Measurements from ENCODE around the gene RBM10. TPM values are rescaled to one million over a fixed set of nuclear protein-coding genes. Genes with fewer than 3 reads are reported as not detected.

Gene RBM10
- total RNA-seq, 1 donor from 2014 or later: 34.5 TPM

GRCh38 chrX:47178337-47178736, 33.3 kb downstream of the RBM10 start:
- no peak for DNase-seq (ENCODE audit: low read depth)
- H3K4me3 ChIP-seq (ENCODE audit: low read depth, low read length): no peak overlapping the region
- H3K27me3 ChIP-seq (ENCODE audit: control insufficient read depth, insufficient read depth, low read length): peaks cover 2% of the 10 kb centered on the region
- no peak for TF ChIP-seq CTCF (IDR thresholded peaks at IDR 0.05; ENCODE audit: insufficient read depth, low read length, poor library complexity, severe bottlenecking)
- H3K36me3 ChIP-seq (ENCODE audit: control insufficient read depth, insufficient read depth, low read length): no peaks in the 10 kb centered on the region

GRCh38 chrX:47179221-47179927, 34.4 kb downstream of the RBM10 start:
- DNase-seq (ENCODE audit: low read depth): no peak
- peaks cover 2% of the 10 kb centered on the region for H3K27me3 ChIP-seq (ENCODE audit: control insufficient read depth, insufficient read depth, low read length)
- no peak for TF ChIP-seq CTCF (IDR thresholded peaks at IDR 0.05; ENCODE audit: insufficient read depth, low read length, poor library complexity, severe bottlenecking)
- no peak overlapping the region for H3K4me3 ChIP-seq (ENCODE audit: low read depth, low read length)
- no peaks in the 10 kb centered on the region for H3K36me3 ChIP-seq (ENCODE audit: control insufficient read depth, insufficient read depth, low read length)

GRCh38 chrX:47179928-47180255, 34.9 kb downstream of the RBM10 start:
- Histone ChIP-seq H3K4me3 (ENCODE audit: low read depth, low read length) (no peak overlapping the region), H3K36me3 (ENCODE audit: control insufficient read depth, insufficient read depth, low read length) (no peaks in the 10 kb centered on the region), H3K27me3 (ENCODE audit: control insufficient read depth, insufficient read depth, low read length) (peaks cover 2% of the 10 kb centered on the region)
- DNase-seq (ENCODE audit: low read depth): no peak
- no peak for TF ChIP-seq CTCF (IDR thresholded peaks at IDR 0.05; ENCODE audit: insufficient read depth, low read length, poor library complexity, severe bottlenecking)

- no peak for DNase-seq (ENCODE audit: low read depth)
- no peaks in the 10 kb centered on the region for H3K36me3 ChIP-seq (ENCODE audit: control insufficient read depth, insufficient read depth, low read length)
- H3K4me3 ChIP-seq (ENCODE audit: low read depth, low read length): no peak overlapping the region
- TF ChIP-seq CTCF (IDR thresholded peaks at IDR 0.05; ENCODE audit: insufficient read depth, low read length, poor library complexity, severe bottlenecking): no peak
- H3K27me3 ChIP-seq (ENCODE audit: control insufficient read depth, insufficient read depth, low read length): peaks cover 2% of the 10 kb centered on the region
Observed at GRCh38 chrX:47180346-47180745, 35.3 kb downstream of the RBM10 start.

GRCh38 chrX:47181301-47181700, 36.3 kb downstream of the RBM10 start:
- H3K36me3 ChIP-seq (ENCODE audit: control insufficient read depth, insufficient read depth, low read length): no peaks in the 10 kb centered on the region
- H3K4me3 ChIP-seq (ENCODE audit: low read depth, low read length): no peak overlapping the region
- peaks cover 2% of the 10 kb centered on the region for H3K27me3 ChIP-seq (ENCODE audit: control insufficient read depth, insufficient read depth, low read length)
- no peak for TF ChIP-seq CTCF (IDR thresholded peaks at IDR 0.05; ENCODE audit: insufficient read depth, low read length, poor library complexity, severe bottlenecking)
- DNase-seq (ENCODE audit: low read depth): no peak

GRCh38 chrX:47182106-47182700, 37.2 kb downstream of the RBM10 start:
- Histone ChIP-seq H3K36me3 (ENCODE audit: control insufficient read depth, insufficient read depth, low read length) (no peaks in the 10 kb centered on the region), H3K4me3 (ENCODE audit: low read depth, low read length) (no peak overlapping the region), H3K27me3 (ENCODE audit: control insufficient read depth, insufficient read depth, low read length) (peaks cover 2% of the 10 kb centered on the region)
- TF ChIP-seq CTCF (IDR thresholded peaks at IDR 0.05; ENCODE audit: insufficient read depth, low read length, poor library complexity, severe bottlenecking): no peak
- DNase-seq (ENCODE audit: low read depth): no peak
